BJ (cell line): ENCODE measurements around the gene COA1. TPM values are rescaled to one million over a fixed set of nuclear protein-coding genes. Genes with fewer than 3 reads are reported as not detected.
"Not testable (repeated sequence)": the region's sequence is repeated elsewhere in the genome, so short reads cannot be mapped to it uniquely, and the experiment has no call there.

Experiments
- CTCF ChIA-PET: fragments of 350-600 bp; formaldehyde crosslinking; extraction: SDS; loops from one replicate; lab custom pipeline; 2021; ENCODE audit warnings: antibody characterized with exemption, inconsistent platforms; lab: Yijun Ruan, JAX
- POLR2A ChIA-PET: fragments of 300-600 bp; sonication (Branson Sonifier 250); formaldehyde crosslinking; extraction: SDS; loops from one replicate; lab custom pipeline; 2021; ENCODE audit warnings: antibody characterized with exemption; lab: Charles Lee
- DNase-seq: peaks from one replicate; pipeline ENCODE4 v3.0.0-alpha.2; 2011; ENCODE audit warnings: low read depth
- H3K27me3 ChIP-seq: 2 replicates; pipeline ENCODE4 v1.6.0; 2011; ENCODE audit warnings: low read length; ENCODE audit not compliant: control insufficient read depth, insufficient read depth
- H3K36me3 ChIP-seq: 2 replicates; pipeline ENCODE4 v1.5.1; 2011; ENCODE audit warnings: low read length; ENCODE audit not compliant: control insufficient read depth, insufficient read depth
- H3K4me3 ChIP-seq: 2 replicates; pipeline ENCODE4 v1.5.1; 2011; ENCODE audit warnings: low read depth, mild to moderate bottlenecking, control low read depth, low read length
- polyA plus RNA-seq: library from polyadenylated mRNA; depleted of rRNA; stranded (reverse); fragments of >200 nt; gene quantifications from 2 replicates; pipeline ENCODE4 v1.2.3, GENCODE V29; 2011
- TF ChIP-seq, protein P1 (sequence below): IDR thresholded peaks from 2 replicates; pipeline ENCODE4 v1.5.1; 2011; ENCODE audit warnings: low read depth, mild to moderate bottlenecking, control low read depth, inconsistent platforms, low read length, moderate library complexity; ENCODE audit not compliant: insufficient read depth

COA1 gene
- polyA plus RNA-seq, 1 experiment, result 20.2 TPM

DNA sequence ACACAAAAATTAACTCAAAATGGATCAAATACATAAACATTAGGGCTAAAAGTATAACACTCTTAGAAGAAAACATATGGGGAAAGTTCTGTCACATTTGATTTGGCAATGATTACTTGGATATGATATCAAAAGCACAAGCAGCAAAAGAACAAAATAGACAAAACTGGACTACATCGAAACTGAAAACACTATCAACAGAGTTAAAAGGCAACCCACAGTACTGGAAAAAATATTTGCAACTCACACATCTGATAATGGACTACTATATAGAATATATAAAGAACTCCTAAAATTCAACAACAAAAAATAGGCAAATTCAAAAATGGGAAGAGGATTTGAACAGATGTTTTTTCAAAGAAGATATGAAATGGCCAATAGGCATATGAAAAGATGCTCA is 51.0 kb downstream of the COA1 start:
- ChIA-PET CTCF (interaction anchor here (0.7 to 1.5 kb wide), 2 partner anchors 9 to 16 kb away, joined by 3 read pairs; no protein-coding TSS in a partner anchor), POLR2A (no interaction called here)
- TF ChIP-seq, protein P1, sequence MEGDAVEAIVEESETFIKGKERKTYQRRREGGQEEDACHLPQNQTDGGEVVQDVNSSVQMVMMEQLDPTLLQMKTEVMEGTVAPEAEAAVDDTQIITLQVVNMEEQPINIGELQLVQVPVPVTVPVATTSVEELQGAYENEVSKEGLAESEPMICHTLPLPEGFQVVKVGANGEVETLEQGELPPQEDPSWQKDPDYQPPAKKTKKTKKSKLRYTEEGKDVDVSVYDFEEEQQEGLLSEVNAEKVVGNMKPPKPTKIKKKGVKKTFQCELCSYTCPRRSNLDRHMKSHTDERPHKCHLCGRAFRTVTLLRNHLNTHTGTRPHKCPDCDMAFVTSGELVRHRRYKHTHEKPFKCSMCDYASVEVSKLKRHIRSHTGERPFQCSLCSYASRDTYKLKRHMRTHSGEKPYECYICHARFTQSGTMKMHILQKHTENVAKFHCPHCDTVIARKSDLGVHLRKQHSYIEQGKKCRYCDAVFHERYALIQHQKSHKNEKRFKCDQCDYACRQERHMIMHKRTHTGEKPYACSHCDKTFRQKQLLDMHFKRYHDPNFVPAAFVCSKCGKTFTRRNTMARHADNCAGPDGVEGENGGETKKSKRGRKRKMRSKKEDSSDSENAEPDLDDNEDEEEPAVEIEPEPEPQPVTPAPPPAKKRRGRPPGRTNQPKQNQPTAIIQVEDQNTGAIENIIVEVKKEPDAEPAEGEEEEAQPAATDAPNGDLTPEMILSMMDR, result no peak
- Histone ChIP-seq H3K36me3 (no peaks in the 10 kb centered on the region), H3K4me3 (no peak overlapping the region), H3K27me3 (no peaks in the 10 kb centered on the region)
- no peak for DNase-seq

DNA sequence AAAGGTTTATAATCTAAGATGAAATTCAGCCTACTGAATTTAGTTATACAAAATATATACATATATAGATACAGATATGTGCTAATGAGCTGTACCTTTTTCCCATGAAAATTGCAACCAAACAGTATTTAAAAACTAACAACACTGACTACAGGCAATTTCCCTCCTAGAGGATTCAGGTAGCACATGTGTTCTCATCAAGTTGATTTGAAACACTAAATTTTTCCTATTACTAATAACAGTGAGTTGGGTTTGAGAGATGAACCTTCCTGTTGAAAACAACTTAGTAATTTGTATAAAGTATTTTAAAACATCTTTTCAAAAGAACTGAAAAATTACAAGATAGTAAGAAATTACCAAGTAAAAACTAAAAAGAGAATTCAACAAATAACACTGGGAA is 51.5 kb downstream of the COA1 start:
- TF ChIP-seq, protein P1, result no peak
- Histone ChIP-seq H3K27me3 (no peaks in the 10 kb centered on the region), H3K4me3 (no peak overlapping the region), H3K36me3 (no peaks in the 10 kb centered on the region)
- CTCF ChIA-PET, result interaction anchor here (0.7 to 1.5 kb wide), 2 partner anchors 9 to 16 kb away, joined by 3 read pairs; no protein-coding TSS in a partner anchor
- no peak for DNase-seq
- POLR2A ChIA-PET, result no interaction called here

- CTCF ChIA-PET, result interaction anchor here (0.6 kb wide), 1 partner anchor 204 kb away, joined by 3 read pairs; no protein-coding TSS in a partner anchor
- Histone ChIP-seq H3K4me3 (no peak overlapping the region), H3K36me3 (no peaks in the 10 kb centered on the region), H3K27me3 (no peaks in the 10 kb centered on the region)
- POLR2A ChIA-PET, result no interaction called here
- peak; percentile 86 for DNase-seq
- TF ChIP-seq, protein P1, result no peak
Measured at GRCh38 chr7:43674559-43675436, 54.5 kb downstream of the COA1 start.

DNA sequence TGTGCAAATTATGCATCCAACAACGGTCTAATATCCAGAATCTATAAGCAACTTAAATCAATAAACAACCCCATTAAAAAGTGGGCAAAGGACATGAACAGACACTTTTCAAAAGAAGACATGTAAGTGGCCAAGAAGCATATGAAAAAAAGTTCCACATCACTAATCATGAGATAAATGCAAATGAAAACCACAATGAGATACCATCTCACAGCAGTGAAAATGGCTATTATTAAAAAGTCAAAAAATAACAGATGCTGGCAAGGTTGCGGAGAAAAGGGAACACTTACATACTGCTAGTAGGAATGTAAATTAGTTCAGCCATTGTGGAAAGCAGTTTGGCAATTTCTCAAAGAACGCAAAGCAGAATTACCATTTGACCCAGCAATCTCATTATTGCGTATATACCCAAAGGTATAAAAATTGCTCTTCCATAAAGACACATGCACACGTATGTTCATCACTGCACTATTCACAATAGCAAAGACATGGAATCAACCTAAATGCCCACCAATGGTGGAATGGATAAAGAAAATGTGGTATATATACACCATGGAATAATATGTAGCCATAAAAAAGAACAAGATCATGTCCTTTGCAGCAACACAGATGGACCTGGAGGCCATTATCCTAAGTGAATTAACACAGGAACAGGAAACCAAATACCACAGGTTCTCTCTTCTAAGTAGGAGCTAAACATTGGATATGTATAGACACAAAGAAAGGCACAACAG is 55.9 kb downstream of the COA1 start:
- H3K27me3 ChIP-seq, POLR2A ChIA-PET, H3K4me3 ChIP-seq, H3K36me3 ChIP-seq, DNase-seq: not testable (repeated sequence)
- CTCF ChIA-PET, result interaction anchor here (1.5 to 2.6 kb wide), 2 partner anchors 19 to 91 kb away, joined by 3 to 6 read pairs; partner anchors contain the start of gene STK17A

DNA sequence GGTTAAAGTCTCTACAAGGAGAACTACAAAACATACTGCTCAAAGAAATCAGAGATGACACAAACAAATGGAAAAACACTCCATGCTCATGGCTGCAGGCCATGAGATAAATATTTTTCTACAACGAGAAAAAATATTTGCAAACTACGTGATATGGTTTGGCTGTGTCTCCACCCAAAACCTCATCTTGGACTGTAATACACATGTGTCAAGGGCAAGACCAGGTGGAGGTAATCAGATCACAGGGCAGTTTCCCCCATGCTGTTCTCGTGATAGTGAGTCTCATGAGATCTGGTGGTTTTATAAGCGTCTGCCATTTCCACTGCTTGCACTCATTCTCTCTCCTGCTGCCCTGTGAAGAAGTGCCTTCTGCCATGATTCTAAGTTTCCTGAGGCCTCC is 57.8 kb downstream of the COA1 start:
- Histone ChIP-seq H3K4me3 (no peak overlapping the region), H3K36me3 (no peaks in the 10 kb centered on the region), H3K27me3 (no peaks in the 10 kb centered on the region)
- no peak for DNase-seq
- TF ChIP-seq, protein P1, result no peak
- ChIA-PET CTCF (interaction anchor here (2.1 to 2.6 kb wide), 2 partner anchors 89 kb away, joined by 5 to 6 read pairs; partner anchors contain the start of gene STK17A), POLR2A (no interaction called here)
